Non-pigmented ciliary epithelial cell (primary cell): ENCODE measurements around the gene ADCY6.

Source experiments
- DNase-seq: peaks from one replicate; pipeline ENCODE4 v3.0.0-alpha.2; 2010; ENCODE audit warnings: low read depth

The ADCY6 gene

GRCh38 chr12:48788854-48789775 lies at the start of gene ADCY6:
ADCY6 (minus strand) TSS chr12:48789089; CDS start chr12:48783434, 5,655 bp downstream.
- no peak for DNase-seq

DNA sequence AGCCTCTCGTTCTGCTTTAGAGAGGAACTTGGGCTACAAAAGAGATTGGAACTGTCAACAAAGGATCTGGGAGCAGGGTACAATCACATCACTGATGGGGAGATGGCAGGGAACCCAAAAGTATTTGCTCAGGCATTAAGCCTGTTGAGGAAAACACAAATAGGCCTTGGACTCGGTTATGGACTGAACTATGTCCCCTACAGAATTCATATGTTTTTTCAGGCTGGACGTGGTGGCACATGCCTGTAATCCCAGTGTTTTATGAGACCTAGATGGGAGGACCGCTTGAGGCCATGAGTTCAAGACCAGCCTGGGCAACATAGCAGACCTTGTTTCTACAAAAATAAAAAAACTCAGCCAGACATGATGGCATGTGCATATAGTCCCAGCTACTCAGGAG lies 49.2 kb upstream of the ADCY6 start:
- no peak for DNase-seq

- no peak for DNase-seq
Measured at GRCh38 chr12:48832321-48833060, 43.6 kb upstream of the ADCY6 start.

- no peak for DNase-seq
Measured at GRCh38 chr12:48831257-48831656, 42.4 kb upstream of the ADCY6 start.

GRCh38 chr12:48828841-48829575 lies 40.1 kb upstream of the ADCY6 start:
- no peak for DNase-seq

- no peak for DNase-seq
Measured at GRCh38 chr12:48828293-48828692, 39.4 kb upstream of the ADCY6 start.

GRCh38 chr12:48827513-48828096 lies 38.7 kb upstream of the ADCY6 start:
- DNase-seq: no peak

DNA sequence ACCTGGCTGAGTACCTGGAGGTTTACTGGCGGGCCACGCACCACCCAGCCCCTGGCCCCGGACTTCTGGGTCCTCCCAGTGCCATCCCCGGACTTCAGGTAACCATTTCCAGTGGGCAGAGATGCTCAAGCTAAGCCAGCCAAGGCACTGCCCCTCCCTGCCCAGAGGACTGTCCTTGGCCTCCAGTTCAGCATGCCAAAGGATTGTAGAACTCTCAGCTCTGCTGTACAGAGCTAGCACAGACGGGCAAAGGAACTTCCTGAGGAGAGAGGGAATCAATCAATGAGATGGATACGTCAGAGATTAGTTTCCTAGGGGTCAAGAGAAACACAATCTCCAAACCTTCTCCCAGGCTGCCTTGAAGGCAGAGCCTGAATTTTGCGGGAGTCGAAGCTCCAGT lies 38.1 kb upstream of the ADCY6 start:
- no peak for DNase-seq

DNA sequence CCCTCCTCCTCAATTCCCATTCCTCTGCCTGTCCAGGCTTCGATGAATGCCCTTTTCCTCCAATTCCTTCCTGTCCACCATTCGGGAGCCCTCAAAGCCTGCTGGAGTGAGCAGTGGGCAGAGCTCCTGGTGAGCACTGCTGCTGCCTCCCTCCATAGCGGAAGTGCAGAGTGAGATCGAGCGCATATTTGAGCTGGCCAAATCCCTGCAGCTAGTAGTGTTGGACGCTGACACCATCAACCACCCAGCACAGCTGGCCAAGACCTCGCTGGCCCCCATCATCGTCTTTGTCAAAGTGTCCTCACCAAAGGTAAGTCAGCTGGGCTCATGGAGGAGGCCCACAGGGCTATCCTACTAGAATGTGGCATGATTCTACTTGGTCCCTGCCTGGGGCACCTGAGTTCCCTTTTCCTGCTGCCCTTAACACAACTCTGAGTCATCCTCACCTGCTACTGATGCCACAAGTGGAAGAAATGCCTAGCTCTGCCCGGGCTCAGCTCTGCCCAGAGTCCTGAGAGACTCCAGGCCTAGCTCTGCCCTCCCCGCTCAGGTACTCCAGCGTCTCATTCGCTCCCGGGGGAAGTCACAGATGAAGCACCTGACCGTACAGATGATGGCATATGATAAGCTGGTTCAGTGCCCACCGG lies 37.4 kb upstream of the ADCY6 start:
- no peak for DNase-seq

DNA sequence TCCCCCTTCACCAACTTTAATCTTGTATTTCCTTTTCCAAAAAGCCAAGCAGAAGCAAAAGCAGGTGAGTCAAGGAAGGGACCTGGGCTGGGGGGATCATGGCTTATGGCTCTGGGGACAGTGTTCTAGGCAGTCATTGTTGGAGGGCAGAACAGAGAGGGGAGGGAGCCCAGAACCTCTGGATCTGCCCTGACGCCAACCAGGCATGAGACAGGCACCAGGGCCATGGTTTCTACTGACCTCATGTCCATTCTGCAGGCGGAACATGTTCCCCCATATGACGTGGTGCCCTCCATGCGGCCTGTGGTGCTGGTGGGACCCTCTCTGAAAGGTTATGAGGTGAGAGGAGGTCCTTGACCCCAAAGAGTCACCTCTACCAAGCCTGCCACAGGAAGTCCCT lies 36.0 kb upstream of the ADCY6 start:
- DNase-seq: no peak

GRCh38 chr12:48824112-48824511 lies 35.2 kb upstream of the ADCY6 start:
- no peak for DNase-seq

GRCh38 chr12:48823281-48823680 lies 34.4 kb upstream of the ADCY6 start:
- DNase-seq: no peak

GRCh38 chr12:48822711-48823110 lies 33.8 kb upstream of the ADCY6 start:
- no peak for DNase-seq

DNA sequence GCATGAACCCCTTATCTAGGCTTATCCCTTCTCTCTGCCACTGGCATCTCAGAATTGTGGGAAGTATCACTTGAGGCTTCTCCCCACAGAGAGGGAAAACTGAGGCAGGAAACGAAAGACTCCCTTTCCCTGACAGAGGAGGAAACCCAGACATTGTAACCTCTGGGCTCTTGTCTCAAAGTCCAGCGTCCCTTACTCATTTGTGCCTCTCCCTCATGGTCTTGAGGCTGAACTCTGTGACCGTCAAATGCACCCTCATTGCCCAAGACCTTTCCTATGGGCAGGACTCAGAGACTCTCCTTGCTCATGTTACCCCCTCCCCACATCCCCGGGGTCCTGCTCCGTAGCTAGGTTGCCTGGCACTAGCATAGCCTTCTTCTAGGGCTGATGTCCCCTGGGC lies 33.2 kb upstream of the ADCY6 start:
- no peak for DNase-seq

DNA sequence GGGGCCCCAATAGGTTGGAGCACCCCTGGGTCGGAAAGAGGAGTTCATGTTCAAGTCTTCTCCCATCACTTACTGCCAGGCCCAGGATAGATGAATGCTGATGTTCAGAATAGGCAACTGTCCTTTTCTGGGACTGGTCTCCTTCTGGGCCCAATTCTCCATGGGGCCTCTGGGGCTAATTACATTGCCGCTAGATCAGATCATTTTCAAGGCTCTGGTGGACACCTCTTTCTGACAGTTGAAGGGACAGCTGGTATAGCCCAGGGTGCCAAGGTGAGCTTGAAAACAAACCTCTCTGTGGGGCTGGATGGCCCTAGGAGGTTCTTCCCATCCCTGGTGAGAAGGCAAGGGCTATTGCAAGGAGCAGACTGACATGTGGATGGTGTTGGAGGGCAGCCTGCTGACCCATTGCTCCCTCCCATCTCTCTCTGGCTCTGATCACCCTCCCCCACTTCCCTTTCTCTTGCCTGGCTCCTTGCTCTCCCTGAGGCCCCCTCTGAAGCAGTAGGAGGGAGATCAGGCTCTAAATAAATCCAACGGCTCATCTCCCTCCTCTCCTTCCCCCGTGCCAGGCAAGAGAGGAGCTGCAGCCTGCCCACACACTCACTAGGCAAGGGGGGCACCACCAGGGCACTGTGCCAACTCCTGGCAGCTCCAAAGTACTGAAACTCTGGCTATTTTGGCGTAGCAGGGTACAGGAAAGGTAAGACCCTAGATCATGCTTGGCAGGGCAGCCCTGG lies 31.3 kb upstream of the ADCY6 start:
- no peak for DNase-seq

DNA sequence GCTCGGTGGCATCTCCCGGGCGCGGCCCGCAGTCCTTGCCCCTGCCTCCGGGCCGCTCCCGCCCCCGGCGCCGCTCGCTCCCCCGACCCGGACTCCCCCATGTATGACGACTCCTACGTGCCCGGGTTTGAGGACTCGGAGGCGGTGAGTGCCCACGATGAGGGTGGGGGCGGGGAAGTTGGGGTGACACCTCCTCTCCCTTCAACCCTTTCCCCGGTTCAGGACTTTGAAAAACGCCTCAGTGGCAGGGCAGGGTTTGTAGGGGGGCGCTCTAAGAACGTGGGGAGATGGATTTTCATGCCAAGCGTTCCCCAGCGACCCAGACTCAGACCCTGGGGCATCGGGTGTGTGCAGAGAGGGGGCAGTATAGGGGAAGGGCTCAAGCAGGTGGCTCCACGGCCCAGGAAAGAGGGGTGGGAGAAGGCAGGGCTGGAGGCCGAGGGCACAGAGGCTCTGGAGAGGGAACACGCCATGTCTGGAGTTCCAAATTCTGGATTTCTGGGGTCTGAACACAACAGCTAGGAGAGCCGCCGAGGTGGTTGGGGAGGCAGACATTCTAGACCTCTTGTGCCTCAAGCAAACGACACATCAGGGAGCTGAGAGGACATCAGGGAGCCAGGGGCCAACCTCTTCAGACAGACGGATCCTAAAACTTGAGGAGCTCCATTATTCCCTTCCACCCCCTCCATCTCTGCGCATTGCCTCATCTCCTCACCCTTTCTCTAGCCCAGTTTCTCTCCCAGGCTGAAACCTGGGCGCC lies 30.1 kb upstream of the ADCY6 start:
- DNase-seq: no peak

GRCh38 chr12:48817873-48818830 lies 29.3 kb upstream of the ADCY6 start, which contains the start of gene CACNB3:
CACNB3 (plus strand) TSS chr12:48818496; CDS start chr12:48818930, 434 bp downstream.
- no peak for DNase-seq

GRCh38 chr12:48816143-48816854 lies 27.4 kb upstream of the ADCY6 start:
- DNase-seq: no peak
